B cell (primary cell): ENCODE results near the gene PRH2. TPM values are rescaled to one million over a fixed set of nuclear protein-coding genes. Genes with fewer than 3 reads are reported as not detected.

Experiments
- ATAC-seq: fragments of 200-7000 bp; cut with Tn5 transposase; one replicate; pipeline ENCODE4 v1.10.0; 2021; ENCODE audit warnings: low read depth, mild to moderate bottlenecking, moderate number of reproducible peaks, moderate library complexity
- CTCF ChIA-PET: fragments of 350-600 bp; sonication (Branson Sonifier 250); formaldehyde crosslinking; loops from one replicate; lab custom pipeline; 2021; ENCODE audit warnings: antibody characterized with exemption, inconsistent platforms; lab: Charles Lee
- POLR2A ChIA-PET: fragments of 350-600 bp; sonication (Branson Sonifier 250); formaldehyde crosslinking; loops from one replicate; lab custom pipeline; 2021; ENCODE audit warnings: antibody characterized with exemption; lab: Charles Lee
- DNase-seq: peaks from one replicate; pipeline ENCODE4 v3.0.0; 2013
- H2AFZ ChIP-seq: 2 replicates; pipeline ENCODE4 v1.6.1; 2012; ENCODE audit warnings: mild to moderate bottlenecking, low read depth, low read length; ENCODE audit not compliant: insufficient read depth, poor library complexity, severe bottlenecking
- H3K27ac ChIP-seq, 2 donors: 1 replicate in 1 of 2; 2 replicates in 1 of 2; pipeline ENCODE4 v1.5.1; 2012 to 2013; ENCODE audit warnings: low read length in 2 of 2, mild to moderate bottlenecking in 2 of 2, moderate library complexity in 1 of 2
- H3K27me3 ChIP-seq, 4 experiments: fragments of 200-600 bp in 1 of 4; sonication (generic) in 1 of 4; replicated peaks in 1 of 4; 1 replicate in 2 of 4; 2 replicates in 2 of 4; pipeline versions ENCODE4 v1.6.1 to v1.7.0; 2013 to 2016; ENCODE audit warnings: low read length in 3 of 4, mild to moderate bottlenecking in 2 of 4, mixed read lengths in 1 of 4, moderate library complexity in 1 of 4; ENCODE audit not compliant: insufficient read depth in 4 of 4, control insufficient read depth in 3 of 4; ENCODE audit errors: control extremely low read depth in 1 of 4
- H3K36me3 ChIP-seq, 2 experiments: replicated peaks in 1 of 2; 1 replicate in 1 of 2; 2 replicates in 1 of 2; pipeline versions ENCODE4 v1.6.1 to v1.7.1; 2013; ENCODE audit warnings: low read length in 1 of 2; ENCODE audit not compliant: insufficient read depth in 2 of 2, control insufficient read depth in 1 of 2; ENCODE audit errors: control extremely low read depth in 1 of 2, extremely low read depth in 1 of 2
- H3K4me1 ChIP-seq, 2 donors: fragments of 200-600 bp in 1 of 2; sonication (generic) in 1 of 2; 1 replicate in 1 of 2; 2 replicates in 1 of 2; pipeline versions ENCODE4 v1.5.1 to v1.6.1; 2013 to 2017; ENCODE audit warnings: low read length in 2 of 2; ENCODE audit not compliant: control insufficient read depth in 2 of 2, insufficient read depth in 2 of 2
- H3K4me2 ChIP-seq: replicated peaks from 2 replicates; pipeline ENCODE3; 2012; ENCODE audit warnings: mild to moderate bottlenecking, low read depth, low read length; ENCODE audit not compliant: poor library complexity, severe bottlenecking
- H3K4me3 ChIP-seq, 5 experiments: fragments of 200-600 bp in 1 of 5; sonication (generic) in 1 of 5; 1 replicate in 3 of 5; 2 replicates in 2 of 5; pipeline versions ENCODE4 v1.5.1 to v1.7.0; 2011 to 2016; ENCODE audit warnings: low read length in 4 of 5, mild to moderate bottlenecking in 4 of 5, low read depth in 2 of 5, control low read depth in 1 of 5, moderate library complexity in 1 of 5; ENCODE audit not compliant: insufficient read depth in 1 of 5; ENCODE audit errors: control extremely low read depth in 1 of 5, extremely low read depth in 1 of 5
- H3K79me2 ChIP-seq: fragments of 200-600 bp; sonication (generic); one replicate; pipeline ENCODE4 v1.6.0; 2016; ENCODE audit warnings: low read length; ENCODE audit not compliant: control insufficient read depth, insufficient read depth
- H3K9ac ChIP-seq: fragments of 200-600 bp; sonication (generic); 2 replicates; pipeline ENCODE4 v1.6.1; 2017; ENCODE audit warnings: mild to moderate bottlenecking, low read length, moderate library complexity
- H3K9me3 ChIP-seq, 3 donors: one replicate each; pipeline versions ENCODE4 v1.6.1 to v1.7.1; 2013; ENCODE audit warnings: low read length in 2 of 3; ENCODE audit not compliant: control insufficient read depth in 2 of 3, insufficient read depth in 1 of 3; ENCODE audit errors: control extremely low read depth in 1 of 3
- H4K20me1 ChIP-seq: 2 replicates; pipeline ENCODE4 v1.6.0; 2012; ENCODE audit warnings: mild to moderate bottlenecking, low read length; ENCODE audit not compliant: insufficient read depth, control insufficient read depth, poor library complexity, severe bottlenecking
- H3K27ac Mint-ChIP-seq: one replicate; pipeline ENCODE4 v1.8.0; 2021; ENCODE audit warnings: mixed read lengths
- H3K27me3 Mint-ChIP-seq: one replicate; pipeline ENCODE4 v1.8.0; 2021; ENCODE audit warnings: mixed read lengths
- H3K4me1 Mint-ChIP-seq: one replicate; pipeline ENCODE4 v1.8.0; 2021; ENCODE audit warnings: mixed read lengths
- H3K4me3 Mint-ChIP-seq: one replicate; pipeline ENCODE4 v1.8.0; 2021; ENCODE audit warnings: mixed read lengths
- H3K9me3 Mint-ChIP-seq: one replicate; pipeline ENCODE4 v1.8.0; 2022; ENCODE audit warnings: mixed read lengths; ENCODE audit not compliant: insufficient read depth
- EZH2 ChIP-seq: IDR thresholded peaks from 2 replicates; pipeline ENCODE4 v1.6.1; 2012; ENCODE audit warnings: borderline replicate concordance, low read depth, mild to moderate bottlenecking, moderate library complexity, low read length; ENCODE audit not compliant: insufficient read depth, poor library complexity, severe bottlenecking
- WGBS: methylation state at CpG from one replicate; pipeline ENCODE4 v1.1.5; 2013; ENCODE audit warnings: missing lambda C conversion rate; ENCODE audit not compliant: insufficient coverage; 5-methylcytosine and 5-hydroxymethylcytosine counted together
- intact Hi-C: fragments of 100-400 bp; cut with micrococcal nuclease; formaldehyde crosslinking; loops from one replicate; pipeline ENCODE4 v1.10.0; 2022
- polyA plus RNA-seq: library from polyadenylated mRNA; depleted of rRNA; stranded (reverse); fragments of >200 nt; gene quantifications from 2 replicates; pipeline ENCODE4 v1.2.3, GENCODE V29; 2012
- total RNA-seq, 2 donors: library from RNA; stranded (reverse); fragments of 120-200 nt in 1 of 2; gene quantifications; 1 replicate in 1 of 2; 2 replicates in 1 of 2; pipeline versions ENCODE4 v1.2.3 to v1.2.4, GENCODE V29; 2013 to 2022
- TF ChIP-seq, protein P1 (sequence below): fragments of 200-600 bp; IDR thresholded peaks from one replicate; pipeline ENCODE4 v1.8.0; 2022; ENCODE audit warnings: antibody characterized with exemption, mild to moderate bottlenecking

PRH2 gene
- total and polyA plus RNA-seq, 2 donors (not counting 1 experiment from before 2014, with no cell fraction given), result 2.6 TPM; not detected in 1

DNA sequence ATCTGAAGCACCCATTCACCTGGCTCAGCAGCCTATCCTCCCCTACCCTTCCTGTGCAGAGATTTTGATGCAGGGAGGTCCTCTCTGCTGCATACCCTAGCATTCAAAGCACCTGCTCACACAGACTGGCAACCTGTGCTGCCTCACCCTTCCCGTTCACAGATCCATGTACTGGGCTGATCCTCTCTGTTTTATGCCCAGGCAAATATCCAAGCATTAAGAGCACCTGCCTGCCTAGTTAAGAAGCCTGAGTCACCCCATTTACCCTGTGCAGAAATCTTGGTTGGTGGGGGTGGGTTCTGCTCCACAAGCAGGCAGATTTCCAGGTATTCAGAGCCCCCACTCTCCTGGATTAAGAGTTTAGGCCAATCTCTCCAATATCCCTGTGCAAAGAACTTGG lies 28.1 kb upstream of the PRH2 start:
- H3K4me1 ChIP-seq, result no peaks in the 10 kb centered on the region
- H3K27me3 ChIP-seq, result no peaks in the 10 kb centered on the region
- DNase-seq (no peak), ATAC-seq (no peak)
- Mint-ChIP-seq H3K27ac (no peak overlapping the region), H3K4me1 (no peaks in the 10 kb centered on the region), H3K9me3 (peaks cover 16% of the 10 kb centered on the region), H3K4me3 (no peak overlapping the region), H3K27me3 (no peaks in the 10 kb centered on the region)
- no peaks in the 10 kb centered on the region for H3K79me2 ChIP-seq
- intact Hi-C loops, result no loop called here
- no peak overlapping the region for H3K4me3 ChIP-seq
- H2AFZ ChIP-seq, result no peak overlapping the region
- CTCF ChIA-PET, result interaction anchor here (0.6 kb wide), 1 partner anchor 671 kb away, joined by 3 read pairs; no protein-coding TSS in a partner anchor
- peaks cover 6 to 32% (median 12%) of the 10 kb centered on the region in 3 donors for H3K9me3 ChIP-seq
- H4K20me1 ChIP-seq, result no peaks in the 10 kb centered on the region
- no peak overlapping the region for H3K9ac ChIP-seq
- H3K4me2 ChIP-seq, result no peak overlapping the region
- WGBS, result 100% methylated on average over 1 of the region's 1 CpG
- no peaks in the 10 kb centered on the region for H3K36me3 ChIP-seq
- H3K27ac ChIP-seq, result no peak overlapping the region
- TF ChIP-seq EZH2, result no peak
- TF ChIP-seq, protein P1, sequence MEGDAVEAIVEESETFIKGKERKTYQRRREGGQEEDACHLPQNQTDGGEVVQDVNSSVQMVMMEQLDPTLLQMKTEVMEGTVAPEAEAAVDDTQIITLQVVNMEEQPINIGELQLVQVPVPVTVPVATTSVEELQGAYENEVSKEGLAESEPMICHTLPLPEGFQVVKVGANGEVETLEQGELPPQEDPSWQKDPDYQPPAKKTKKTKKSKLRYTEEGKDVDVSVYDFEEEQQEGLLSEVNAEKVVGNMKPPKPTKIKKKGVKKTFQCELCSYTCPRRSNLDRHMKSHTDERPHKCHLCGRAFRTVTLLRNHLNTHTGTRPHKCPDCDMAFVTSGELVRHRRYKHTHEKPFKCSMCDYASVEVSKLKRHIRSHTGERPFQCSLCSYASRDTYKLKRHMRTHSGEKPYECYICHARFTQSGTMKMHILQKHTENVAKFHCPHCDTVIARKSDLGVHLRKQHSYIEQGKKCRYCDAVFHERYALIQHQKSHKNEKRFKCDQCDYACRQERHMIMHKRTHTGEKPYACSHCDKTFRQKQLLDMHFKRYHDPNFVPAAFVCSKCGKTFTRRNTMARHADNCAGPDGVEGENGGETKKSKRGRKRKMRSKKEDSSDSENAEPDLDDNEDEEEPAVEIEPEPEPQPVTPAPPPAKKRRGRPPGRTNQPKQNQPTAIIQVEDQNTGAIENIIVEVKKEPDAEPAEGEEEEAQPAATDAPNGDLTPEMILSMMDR, result no peak
- POLR2A ChIA-PET, result no interaction called here

DNA sequence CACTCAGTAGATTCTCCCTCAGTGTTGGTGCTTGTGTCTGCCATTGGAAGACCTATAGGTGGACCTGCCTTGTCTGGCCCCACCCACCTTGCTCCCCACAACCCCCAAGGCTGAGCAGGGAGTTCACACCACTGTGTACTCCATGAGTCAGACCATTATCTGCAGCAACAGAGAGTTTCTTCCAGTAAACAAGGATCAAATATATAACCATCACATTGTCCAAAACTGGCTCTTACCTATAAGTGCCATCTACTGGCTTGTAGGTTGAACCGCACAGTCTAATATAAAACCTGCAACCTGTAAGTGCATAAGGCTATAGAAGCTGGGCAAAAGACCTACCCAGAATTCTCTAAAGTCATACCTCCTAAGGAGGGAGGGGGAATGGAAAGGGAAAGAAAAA lies 27.6 kb upstream of the PRH2 start:
- no peak overlapping the region for H3K4me3 Mint-ChIP-seq
- Histone ChIP-seq H3K4me3 (no peak overlapping the region), H3K4me1 (no peaks in the 10 kb centered on the region), H3K79me2 (no peaks in the 10 kb centered on the region), H3K27ac (no peak overlapping the region), H3K36me3 (no peaks in the 10 kb centered on the region), H3K27me3 (no peaks in the 10 kb centered on the region), H3K9me3 (peaks cover 6 to 32% (median 12%) of the 10 kb centered on the region in 3 donors), H2AFZ (no peak overlapping the region), H4K20me1 (no peaks in the 10 kb centered on the region), H3K4me2 (no peak overlapping the region), H3K9ac (no peak overlapping the region)
- POLR2A ChIA-PET, result no interaction called here
- ATAC-seq, result no peak
- TF ChIP-seq EZH2, result no peak
- TF ChIP-seq, protein P1, result no peak
- H3K9me3 Mint-ChIP-seq, result peaks cover 16% of the 10 kb centered on the region
- DNase-seq, result no peak
- no peaks in the 10 kb centered on the region for H3K4me1 Mint-ChIP-seq
- H3K27ac Mint-ChIP-seq, result no peak overlapping the region
- CTCF ChIA-PET, result no interaction called here
- intact Hi-C loops, result no loop called here
- H3K27me3 Mint-ChIP-seq, result no peaks in the 10 kb centered on the region
- no CpG with 5 or more reads among the region's 1 CpG for WGBS
